ENCODE data around the gene MXD4.

DNA sequence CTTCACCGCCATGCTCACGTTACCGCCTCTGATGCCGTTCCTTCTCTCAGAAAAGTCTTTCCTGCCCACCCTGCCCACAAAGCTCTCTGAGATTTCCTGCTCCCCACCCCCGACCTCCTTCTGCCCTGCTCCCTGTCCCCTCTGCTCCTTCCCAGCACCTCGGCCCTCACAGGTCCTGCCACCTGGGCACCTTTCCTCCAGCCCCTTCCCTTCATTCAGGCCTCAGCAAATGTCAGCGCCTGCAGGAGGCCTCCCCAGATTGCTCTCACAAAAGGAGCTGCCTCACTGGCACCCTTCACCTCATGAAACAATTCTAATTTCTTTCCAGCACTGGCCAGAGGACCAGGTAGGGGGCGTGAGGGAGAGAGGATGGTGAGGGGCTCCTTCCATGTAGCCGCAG is 33.6 kb upstream of the MXD4 start:
- TF ChIP-seq, protein P1, sequence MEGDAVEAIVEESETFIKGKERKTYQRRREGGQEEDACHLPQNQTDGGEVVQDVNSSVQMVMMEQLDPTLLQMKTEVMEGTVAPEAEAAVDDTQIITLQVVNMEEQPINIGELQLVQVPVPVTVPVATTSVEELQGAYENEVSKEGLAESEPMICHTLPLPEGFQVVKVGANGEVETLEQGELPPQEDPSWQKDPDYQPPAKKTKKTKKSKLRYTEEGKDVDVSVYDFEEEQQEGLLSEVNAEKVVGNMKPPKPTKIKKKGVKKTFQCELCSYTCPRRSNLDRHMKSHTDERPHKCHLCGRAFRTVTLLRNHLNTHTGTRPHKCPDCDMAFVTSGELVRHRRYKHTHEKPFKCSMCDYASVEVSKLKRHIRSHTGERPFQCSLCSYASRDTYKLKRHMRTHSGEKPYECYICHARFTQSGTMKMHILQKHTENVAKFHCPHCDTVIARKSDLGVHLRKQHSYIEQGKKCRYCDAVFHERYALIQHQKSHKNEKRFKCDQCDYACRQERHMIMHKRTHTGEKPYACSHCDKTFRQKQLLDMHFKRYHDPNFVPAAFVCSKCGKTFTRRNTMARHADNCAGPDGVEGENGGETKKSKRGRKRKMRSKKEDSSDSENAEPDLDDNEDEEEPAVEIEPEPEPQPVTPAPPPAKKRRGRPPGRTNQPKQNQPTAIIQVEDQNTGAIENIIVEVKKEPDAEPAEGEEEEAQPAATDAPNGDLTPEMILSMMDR (IDR thresholded peaks at IDR 0.05) = no peak
- no peak for TF ChIP-seq E2F5 (CRISPR knock-in tag; IDR thresholded peaks at IDR 0.05)

All from WTC11 (cell line).